ENCODE results near the gene B4GALT3.

Gene B4GALT3

GRCh38 chr1:161185282-161185682 lies 8.0 kb upstream of the B4GALT3 start:
- DNase-seq: peak; percentile 56

GRCh38 chr1:161182214-161182613 lies 4.9 kb upstream of the B4GALT3 start:
- DNase-seq: no peak

- DNase-seq: no peak
Observed at GRCh38 chr1:161180639-161181038, 3.3 kb upstream of the B4GALT3 start.

GRCh38 chr1:161179698-161180097 lies 2.4 kb upstream of the B4GALT3 start:
- DNase-seq: no peak

- DNase-seq: no peak
Observed at GRCh38 chr1:161177936-161178244, 583 bp upstream of the B4GALT3 start.

- DNase-seq: no peak
Observed at GRCh38 chr1:161176468-161177111, 717 bp downstream of the B4GALT3 start.

- DNase-seq: no peak
Observed at GRCh38 chr1:161175771-161176453, 1.4 kb downstream of the B4GALT3 start.

GRCh38 chr1:161174911-161175310 lies 2.4 kb downstream of the B4GALT3 start:
- no peak for DNase-seq

- no peak for DNase-seq
Observed at GRCh38 chr1:161173711-161174110, 3.6 kb downstream of the B4GALT3 start.

GRCh38 chr1:161172776-161173376 lies 4.4 kb downstream of the B4GALT3 start:
- DNase-seq: no peak

- no peak for DNase-seq
Observed at GRCh38 chr1:161172349-161172748, 5.0 kb downstream of the B4GALT3 start.

- no peak for DNase-seq
Observed at GRCh38 chr1:161171696-161172095, 5.6 kb downstream of the B4GALT3 start.

GRCh38 chr1:161171191-161171590 lies 6.1 kb downstream of the B4GALT3 start:
- no peak for DNase-seq

GRCh38 chr1:161168906-161169305 lies 8.4 kb downstream of the B4GALT3 start:
- no peak for DNase-seq

GRCh38 chr1:161166669-161167548 lies 10.4 kb downstream of the B4GALT3 start:
- no peak for DNase-seq

GRCh38 chr1:161165742-161166668 lies 11.3 kb downstream of the B4GALT3 start, which contains the start of gene PPOX:
TSS of gene PPOX (plus strand) at chr1:161166426. CDS start at chr1:161166848, 422 bp downstream.
- DNase-seq: peak; percentile 84

GRCh38 chr1:161164901-161165610 lies 12.3 kb downstream of the B4GALT3 start:
- no peak for DNase-seq

- DNase-seq: no peak
Observed at GRCh38 chr1:161163793-161164192, 13.5 kb downstream of the B4GALT3 start.

- no peak for DNase-seq
Observed at GRCh38 chr1:161162806-161163205, 14.5 kb downstream of the B4GALT3 start.

GRCh38 chr1:161162052-161162451 lies 15.3 kb downstream of the B4GALT3 start:
- DNase-seq: no peak

GRCh38 chr1:161161652-161162051 lies 15.7 kb downstream of the B4GALT3 start:
- DNase-seq: no peak

All from activated CD4-positive, alpha-beta T cell treated with anti-CD3 and anti-CD28 coated beads for 1 hour (primary cell).